Measurements from ENCODE around the gene RAB17.
"Not testable (repeated sequence)": the region's sequence is repeated elsewhere in the genome, so short reads cannot be mapped to it uniquely, and the experiment has no call there.

Gene RAB17

DNA sequence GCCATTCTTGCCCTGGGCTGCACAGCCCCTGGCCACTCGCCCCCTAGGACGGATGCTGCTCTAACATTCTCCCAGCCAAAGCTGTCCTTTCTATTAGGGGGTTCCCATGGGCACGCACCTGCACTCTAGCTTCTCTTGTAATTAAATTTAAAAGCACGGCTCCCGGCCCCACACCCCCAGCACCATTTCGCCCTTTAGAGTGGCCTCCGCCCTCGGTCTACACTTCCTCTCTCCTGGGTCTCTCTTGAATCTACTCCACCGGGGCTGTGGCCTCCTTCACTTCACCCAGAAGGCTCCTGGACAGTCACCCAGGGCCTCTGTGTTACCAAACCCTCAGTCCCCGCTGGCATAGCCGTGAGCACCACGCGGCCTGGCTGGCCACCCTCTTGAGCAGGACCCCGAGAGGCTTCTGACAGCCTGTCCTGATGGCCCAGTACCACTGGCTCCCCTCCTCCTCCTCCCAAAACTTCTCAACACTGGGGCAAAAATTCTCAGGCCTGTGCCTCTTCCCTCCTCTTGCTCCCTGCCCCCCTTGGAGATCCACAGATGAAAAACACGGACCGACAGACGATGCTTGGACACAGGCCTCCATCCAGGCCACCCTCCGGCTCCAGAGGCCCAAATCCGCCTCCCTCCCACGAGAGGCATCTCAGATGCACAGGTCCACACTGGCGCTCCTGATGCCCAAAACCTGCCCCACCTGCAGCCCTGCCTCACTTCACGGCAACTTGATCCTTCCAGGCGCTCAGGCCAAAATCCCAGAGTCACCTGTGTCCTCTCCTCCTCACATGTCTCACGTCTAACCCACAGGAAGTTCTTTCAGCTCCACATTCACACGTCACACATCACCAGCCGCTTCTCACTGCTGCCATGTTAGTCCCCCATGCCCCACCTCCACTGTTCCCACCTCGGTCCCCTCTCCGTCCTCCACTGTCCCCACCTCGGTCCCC lies 6.9 kb upstream of the RAB17 start:
- DNase-seq, result no peak

DNA sequence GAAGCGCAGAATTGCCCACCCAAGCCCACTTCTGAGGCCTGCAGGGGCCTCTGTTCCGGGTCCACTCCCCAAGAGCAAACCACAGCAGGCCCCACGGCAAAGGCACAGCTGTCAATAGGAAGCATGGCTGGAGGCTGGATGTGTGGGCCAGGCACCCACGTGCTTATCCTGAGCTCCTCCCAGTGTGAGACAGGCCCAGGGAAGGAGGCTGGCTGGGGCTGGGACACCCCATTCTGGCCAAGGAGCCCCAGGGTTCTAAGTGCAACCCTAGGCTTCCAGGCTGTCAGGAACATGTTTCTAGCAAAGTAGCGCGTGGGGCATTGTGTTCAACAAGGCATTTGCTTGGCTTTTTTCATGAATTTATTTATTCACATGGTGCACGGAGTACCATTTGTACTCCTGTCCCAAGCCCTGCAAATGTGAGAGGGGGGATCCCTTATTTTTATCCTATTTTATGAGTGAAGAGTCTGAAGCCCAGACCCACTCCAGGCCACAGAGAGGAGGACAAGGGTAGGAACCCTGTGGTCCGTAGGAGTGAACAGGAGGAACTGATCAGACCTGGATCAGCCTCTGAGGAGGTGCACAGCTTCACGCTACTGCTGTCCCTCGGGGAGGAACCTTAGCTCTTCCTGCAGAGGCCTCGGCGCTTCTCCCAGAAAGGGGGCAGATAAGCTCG lies 6.1 kb upstream of the RAB17 start:
- no peak for DNase-seq

GRCh38 chr2:237595829-237596519 lies 5.4 kb upstream of the RAB17 start:
- not testable (repeated sequence) for DNase-seq

DNA sequence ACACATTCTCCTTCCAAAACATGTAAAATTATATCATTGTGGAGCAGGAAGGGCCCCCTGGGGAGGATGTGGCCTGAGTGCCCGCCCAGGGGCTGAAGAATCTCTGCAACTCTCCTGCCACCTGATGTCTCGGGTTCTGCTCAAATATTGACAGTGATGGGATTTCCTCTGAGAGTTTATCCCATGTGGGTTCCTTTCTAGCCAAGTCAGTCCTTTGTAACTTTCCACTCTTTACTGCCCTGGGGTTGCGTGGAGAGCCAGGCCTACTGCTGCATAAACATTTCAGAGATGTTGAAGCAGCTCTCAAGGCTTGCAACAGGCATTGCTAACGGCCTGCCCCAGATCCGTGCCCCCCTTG lies 4.0 kb upstream of the RAB17 start:
- no peak for DNase-seq

- DNase-seq, result no peak
Measured at GRCh38 chr2:237593596-237594320, 3.2 kb upstream of the RAB17 start.

- DNase-seq, result no peak
Measured at GRCh38 chr2:237593036-237593435, 2.5 kb upstream of the RAB17 start.

DNA sequence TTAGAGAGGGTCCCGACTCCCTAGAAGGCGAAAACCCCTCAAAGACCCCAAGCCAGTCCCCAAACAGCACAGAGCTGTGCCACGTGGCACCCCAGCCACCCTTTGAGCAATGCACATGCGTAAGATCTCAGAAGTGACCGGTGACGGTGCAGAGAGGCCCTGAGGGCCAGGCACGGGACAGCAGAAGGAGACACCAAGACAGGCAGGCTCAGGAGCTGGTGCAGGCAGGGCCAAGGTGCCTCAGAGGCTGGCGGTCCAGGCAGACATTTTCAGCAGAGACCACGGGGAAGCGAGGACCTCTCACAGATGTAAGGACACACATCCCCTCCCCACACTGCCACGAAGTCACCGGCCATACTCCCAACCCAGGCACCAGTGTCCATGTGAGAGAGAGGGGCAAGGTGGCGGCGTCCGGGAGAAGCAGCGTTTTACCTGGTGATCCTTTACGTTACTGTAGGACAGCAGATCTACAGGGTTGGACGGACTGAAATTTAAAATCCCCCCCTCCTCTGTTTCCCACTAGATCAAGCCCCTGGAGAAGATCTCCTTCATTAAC lies 2.0 kb upstream of the RAB17 start:
- DNase-seq, result no peak

GRCh38 chr2:237591141-237591881 lies 777 bp upstream of the RAB17 start:
- DNase-seq, result no peak

GRCh38 chr2:237588044-237588696 lies 2.4 kb downstream of the RAB17 start:
- DNase-seq, result no peak

DNA sequence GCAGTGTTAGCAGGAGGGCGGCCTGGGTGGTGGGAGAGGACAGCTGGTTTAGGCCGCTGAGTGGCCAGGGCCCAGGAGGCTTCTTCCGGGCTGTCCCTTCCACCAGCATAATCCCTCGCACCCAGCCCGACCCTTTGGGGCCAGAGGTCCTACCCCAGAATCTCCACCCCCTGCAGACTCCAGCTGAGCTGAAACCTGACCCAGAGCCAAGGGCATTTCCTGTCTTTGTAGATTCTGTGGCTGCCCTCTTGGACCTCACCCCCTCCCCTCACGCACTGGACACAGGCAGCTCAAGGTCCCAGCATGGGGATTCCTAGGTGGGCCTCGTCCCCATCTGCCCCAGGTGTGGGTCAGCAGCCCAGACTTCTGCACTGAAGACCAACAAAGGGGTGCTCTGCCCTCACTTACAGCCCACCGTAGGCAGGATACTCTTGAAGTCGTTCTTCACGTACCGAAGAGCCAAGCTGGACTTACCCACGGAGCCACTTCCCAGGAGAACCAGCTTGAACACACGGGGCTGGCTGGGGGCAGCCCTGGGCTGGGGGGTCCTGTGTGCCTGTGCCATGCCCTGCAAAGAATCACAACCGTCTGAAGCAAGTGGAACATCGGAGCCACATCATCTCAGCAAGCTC lies 4.8 kb downstream of the RAB17 start:
- no peak for DNase-seq

DNA sequence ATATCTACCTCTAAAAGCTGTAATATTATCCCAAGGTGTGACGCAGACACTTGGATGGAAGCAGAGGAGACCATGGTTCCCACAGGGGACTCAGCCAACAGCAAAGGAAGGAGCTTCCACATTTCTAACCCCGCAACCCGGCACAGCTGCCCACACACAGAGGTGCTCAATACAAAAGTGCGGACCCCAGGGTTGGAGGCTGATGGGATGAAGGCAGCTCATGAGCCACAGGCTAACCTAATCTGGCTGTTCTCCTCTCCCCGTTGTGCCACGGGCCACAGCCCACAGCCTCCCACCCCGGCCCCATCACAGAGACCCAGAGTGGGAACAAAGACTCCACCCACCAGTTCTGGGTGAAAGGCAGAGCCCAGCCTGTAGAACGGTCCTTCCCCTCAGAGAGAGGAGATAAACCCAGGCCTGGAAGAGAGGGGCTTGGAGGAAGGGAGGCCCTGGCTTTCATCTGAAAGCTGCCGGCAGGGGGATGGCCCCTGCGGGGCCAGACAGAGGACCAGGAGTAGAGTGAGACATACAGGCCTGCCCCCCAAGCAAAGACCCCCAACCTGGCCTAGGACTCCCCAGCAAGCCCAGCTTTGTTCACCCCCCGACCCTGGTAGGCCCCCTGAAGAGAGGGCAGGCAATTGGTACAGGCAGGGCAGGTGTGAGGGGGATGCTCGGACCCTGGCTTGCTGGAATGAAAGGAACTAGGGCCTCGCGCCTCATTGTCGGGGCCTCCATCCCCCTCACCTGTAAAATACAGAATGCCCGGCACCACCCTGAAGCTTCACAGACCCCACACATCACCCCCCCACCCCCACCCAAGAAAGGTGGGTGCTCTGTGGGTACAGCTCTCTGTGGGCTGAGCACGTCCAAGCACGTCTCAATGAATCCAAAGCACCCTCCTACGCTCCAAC lies 6.9 kb downstream of the RAB17 start:
- DNase-seq, result no peak

DNA sequence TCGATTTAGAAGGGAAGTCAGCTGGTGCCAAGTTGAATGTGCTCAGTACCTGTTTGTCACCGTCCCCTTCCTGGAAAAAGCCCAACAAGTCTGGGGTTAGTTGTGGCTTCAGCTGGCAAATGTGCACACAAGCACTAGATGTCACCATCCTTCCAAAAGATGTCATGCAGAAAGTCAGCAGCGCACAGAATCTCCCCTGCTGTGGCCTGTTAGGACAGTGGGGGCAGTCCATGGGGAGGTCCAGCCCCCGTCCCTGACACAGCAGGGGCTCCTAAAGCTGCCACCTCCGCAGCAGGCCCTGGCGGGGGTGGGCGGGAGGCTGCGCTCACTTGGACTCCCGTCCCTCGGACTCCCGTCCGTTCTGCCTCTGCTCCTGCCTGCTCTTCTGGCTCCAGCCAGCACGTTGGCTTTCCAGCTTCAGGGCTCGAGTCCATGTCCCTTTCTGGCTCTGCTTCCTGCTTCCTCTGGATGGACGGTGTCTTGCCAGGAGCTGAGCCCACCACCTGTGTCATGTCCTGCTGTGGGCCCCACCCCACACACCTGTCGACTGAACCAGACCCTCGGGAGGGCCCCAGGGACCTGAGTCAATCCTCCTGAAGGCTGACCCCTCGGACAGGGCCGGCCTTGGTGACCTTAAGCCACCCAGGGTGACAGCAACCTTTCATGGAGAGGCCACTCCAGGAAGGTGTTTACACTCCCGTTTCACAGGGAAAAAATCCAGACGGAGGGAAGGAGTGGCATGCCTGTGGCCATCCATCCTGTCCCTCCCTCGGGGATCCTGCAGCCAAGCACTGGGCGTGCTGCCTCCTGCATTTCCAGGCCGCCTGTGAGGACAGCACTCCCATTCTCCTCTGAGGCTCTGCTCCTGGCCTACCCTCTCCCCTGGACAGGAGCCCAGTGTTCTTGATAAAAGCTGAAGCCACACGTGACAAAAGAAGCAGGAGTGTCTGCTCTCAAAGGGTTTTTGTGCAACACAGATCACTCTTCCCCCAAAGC lies 8.5 kb downstream of the RAB17 start:
- DNase-seq, result peak; percentile 74

DNA sequence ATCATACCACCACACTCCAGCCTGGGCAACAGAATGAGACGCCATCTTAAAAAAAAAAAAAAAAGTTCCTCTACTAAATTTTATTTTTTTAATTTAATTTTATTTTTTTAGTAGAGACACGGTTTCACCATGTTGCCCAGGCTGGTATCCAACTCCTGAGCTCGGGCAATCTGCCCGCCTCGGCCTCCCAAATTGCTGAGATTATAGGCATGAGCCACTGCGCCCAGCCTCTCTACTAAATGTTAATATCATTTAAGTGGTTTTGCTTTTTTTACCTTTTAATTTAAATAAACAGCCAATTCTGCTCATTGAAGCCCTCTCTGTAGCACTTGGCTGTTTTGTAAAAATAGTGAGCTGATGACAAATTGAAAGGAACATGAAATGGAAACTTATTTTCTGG lies 9.2 kb downstream of the RAB17 start:
- no peak for DNase-seq

- no peak for DNase-seq
Measured at GRCh38 chr2:237577956-237578870, 12.3 kb downstream of the RAB17 start.

- DNase-seq, result no peak
Measured at GRCh38 chr2:237577458-237577857, 13.1 kb downstream of the RAB17 start.

- no peak for DNase-seq
Measured at GRCh38 chr2:237576974-237577373, 13.6 kb downstream of the RAB17 start.
